ENCODE measurements around the gene TCAIM.

TCAIM gene

DNA sequence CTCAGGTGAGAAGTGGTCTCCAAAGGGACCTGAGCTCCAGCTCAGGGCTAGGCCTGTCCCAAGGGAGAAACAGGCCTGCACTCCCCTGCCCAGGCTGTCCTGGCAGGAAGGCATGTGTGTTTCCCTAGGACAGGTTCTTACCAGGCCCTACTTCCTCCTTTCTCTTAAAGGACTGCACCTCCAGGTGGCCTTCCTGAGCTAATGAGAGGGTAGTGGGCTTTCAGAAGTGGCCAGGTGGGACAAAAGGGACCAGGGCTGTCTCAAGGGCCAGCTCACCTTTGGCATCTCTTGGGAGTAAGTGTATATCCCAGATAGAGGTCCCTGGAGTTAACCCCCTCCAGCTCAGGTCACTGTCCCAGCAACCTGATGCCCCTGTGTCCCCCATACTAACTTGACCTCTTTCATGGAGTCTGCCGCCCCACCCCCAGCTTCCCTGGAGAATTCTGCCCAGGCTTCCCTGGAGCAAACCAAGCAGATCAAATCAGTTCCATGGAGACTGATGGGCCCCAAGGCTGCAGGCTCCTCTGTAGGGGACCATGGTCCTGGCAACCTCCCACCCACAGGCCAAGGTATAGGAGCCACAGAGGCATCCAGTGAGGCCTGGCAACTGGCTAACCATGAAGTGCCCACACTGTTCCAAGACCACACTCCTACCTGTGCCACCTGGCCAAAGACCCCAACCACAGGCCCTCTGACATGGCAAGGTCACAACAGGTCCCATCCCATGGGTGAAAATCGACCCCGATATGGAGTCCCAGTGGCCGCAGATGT is 71.3 kb downstream of the TCAIM start:
- Histone ChIP-seq H3K36me3 (ENCODE audit: insufficient read depth) (no peaks in the 10 kb centered on the region), H3K79me2 (ENCODE audit: insufficient read depth, low read depth) (no peaks in the 10 kb centered on the region), H4K20me1 (ENCODE audit: insufficient read depth) (no peaks in the 10 kb centered on the region), H3K27me3 (ENCODE audit: insufficient read depth, low read depth) (no peaks in the 10 kb centered on the region), H3K4me2 (no peak overlapping the region), H2AFZ (ENCODE audit: low read depth) (no peak overlapping the region), H3K4me1 (ENCODE audit: low read depth, poor library complexity, severe bottlenecking) (no peaks in the 10 kb centered on the region), H3K9ac (no peak overlapping the region), H3K27ac (no peak overlapping the region), H3K4me3 (IDR thresholded peaks at IDR 0.05; ENCODE audit: insufficient read depth, low read depth, low read length) (no peak overlapping the region)
- TF ChIP-seq, protein P1, sequence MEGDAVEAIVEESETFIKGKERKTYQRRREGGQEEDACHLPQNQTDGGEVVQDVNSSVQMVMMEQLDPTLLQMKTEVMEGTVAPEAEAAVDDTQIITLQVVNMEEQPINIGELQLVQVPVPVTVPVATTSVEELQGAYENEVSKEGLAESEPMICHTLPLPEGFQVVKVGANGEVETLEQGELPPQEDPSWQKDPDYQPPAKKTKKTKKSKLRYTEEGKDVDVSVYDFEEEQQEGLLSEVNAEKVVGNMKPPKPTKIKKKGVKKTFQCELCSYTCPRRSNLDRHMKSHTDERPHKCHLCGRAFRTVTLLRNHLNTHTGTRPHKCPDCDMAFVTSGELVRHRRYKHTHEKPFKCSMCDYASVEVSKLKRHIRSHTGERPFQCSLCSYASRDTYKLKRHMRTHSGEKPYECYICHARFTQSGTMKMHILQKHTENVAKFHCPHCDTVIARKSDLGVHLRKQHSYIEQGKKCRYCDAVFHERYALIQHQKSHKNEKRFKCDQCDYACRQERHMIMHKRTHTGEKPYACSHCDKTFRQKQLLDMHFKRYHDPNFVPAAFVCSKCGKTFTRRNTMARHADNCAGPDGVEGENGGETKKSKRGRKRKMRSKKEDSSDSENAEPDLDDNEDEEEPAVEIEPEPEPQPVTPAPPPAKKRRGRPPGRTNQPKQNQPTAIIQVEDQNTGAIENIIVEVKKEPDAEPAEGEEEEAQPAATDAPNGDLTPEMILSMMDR (conservative IDR thresholded peaks at IDR 0.05; ENCODE audit: low read depth, low read length), result no peak

DNA sequence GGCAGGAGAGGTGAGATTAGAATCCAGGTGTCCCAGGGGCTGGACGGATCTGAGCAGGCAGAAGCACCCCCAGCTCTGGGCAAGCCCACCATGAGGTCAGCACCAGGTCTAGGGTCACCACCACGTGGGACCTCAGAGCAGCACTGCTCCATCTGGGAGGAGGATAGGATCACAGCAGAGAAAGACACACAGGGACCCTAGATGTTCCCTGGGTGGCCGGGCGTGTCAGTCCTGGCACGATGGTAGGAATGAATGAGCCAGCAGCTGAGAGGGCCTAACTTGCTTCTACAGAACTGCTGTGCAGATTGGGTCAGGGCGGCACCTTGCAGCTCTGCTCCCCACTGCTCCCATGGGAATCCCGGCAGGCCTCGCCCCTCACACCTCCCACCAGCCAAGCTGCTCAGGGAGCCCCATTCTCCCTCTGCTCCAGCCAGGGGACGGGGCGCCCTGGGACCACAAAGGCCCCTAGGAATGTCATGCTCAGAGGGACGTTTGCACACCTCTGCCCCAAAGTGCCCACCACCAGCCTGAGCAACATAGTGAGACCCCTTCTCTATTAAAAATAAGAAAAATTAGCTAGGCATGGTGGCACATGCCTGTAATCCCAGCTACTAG is 72.6 kb downstream of the TCAIM start:
- H3K4me1 ChIP-seq (ENCODE audit: low read depth, poor library complexity, severe bottlenecking), result no peaks in the 10 kb centered on the region
- no peaks in the 10 kb centered on the region for H4K20me1 ChIP-seq (ENCODE audit: insufficient read depth)
- H2AFZ ChIP-seq (ENCODE audit: low read depth), result no peak overlapping the region
- no peak overlapping the region for H3K4me3 ChIP-seq (IDR thresholded peaks at IDR 0.05; ENCODE audit: insufficient read depth, low read depth, low read length)
- H3K36me3 ChIP-seq (ENCODE audit: insufficient read depth), result no peaks in the 10 kb centered on the region
- no peaks in the 10 kb centered on the region for H3K27me3 ChIP-seq (ENCODE audit: insufficient read depth, low read depth)
- TF ChIP-seq, protein P1 (conservative IDR thresholded peaks at IDR 0.05; ENCODE audit: low read depth, low read length), result no peak
- H3K9ac ChIP-seq, result no peak overlapping the region
- H3K27ac ChIP-seq, result no peak overlapping the region
- H3K4me2 ChIP-seq, result no peak overlapping the region
- H3K79me2 ChIP-seq (ENCODE audit: insufficient read depth, low read depth), result no peaks in the 10 kb centered on the region

DNA sequence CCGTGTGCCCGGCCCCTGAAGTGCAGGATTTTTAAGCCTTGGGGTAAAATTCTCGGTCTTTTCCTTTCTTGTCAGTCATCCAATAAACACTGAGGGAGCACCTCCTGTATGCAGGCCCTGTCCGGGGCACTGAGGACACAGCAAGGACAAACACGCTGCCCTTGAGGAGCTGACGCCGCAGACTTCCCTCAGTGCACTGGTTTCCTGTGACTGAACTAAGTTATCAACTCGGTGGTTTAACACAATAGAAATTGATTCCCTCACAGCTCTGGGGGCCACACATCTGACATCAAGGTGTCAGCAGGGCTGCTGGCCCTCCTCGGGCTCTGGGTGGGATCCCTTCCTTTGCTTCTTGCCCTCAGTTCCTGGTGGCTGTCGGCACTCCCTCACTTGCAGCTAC is 73.8 kb downstream of the TCAIM start:
- TF ChIP-seq, protein P1 (conservative IDR thresholded peaks at IDR 0.05; ENCODE audit: low read depth, low read length), result no peak
- Histone ChIP-seq H3K4me2 (no peak overlapping the region), H3K4me1 (ENCODE audit: low read depth, poor library complexity, severe bottlenecking) (no peaks in the 10 kb centered on the region), H3K36me3 (ENCODE audit: insufficient read depth) (no peaks in the 10 kb centered on the region), H2AFZ (ENCODE audit: low read depth) (no peak overlapping the region), H3K4me3 (IDR thresholded peaks at IDR 0.05; ENCODE audit: insufficient read depth, low read depth, low read length) (no peak overlapping the region), H3K27ac (no peak overlapping the region), H3K79me2 (ENCODE audit: insufficient read depth, low read depth) (no peaks in the 10 kb centered on the region), H4K20me1 (ENCODE audit: insufficient read depth) (no peaks in the 10 kb centered on the region), H3K27me3 (ENCODE audit: insufficient read depth, low read depth) (no peaks in the 10 kb centered on the region), H3K9ac (no peak overlapping the region)

DNA sequence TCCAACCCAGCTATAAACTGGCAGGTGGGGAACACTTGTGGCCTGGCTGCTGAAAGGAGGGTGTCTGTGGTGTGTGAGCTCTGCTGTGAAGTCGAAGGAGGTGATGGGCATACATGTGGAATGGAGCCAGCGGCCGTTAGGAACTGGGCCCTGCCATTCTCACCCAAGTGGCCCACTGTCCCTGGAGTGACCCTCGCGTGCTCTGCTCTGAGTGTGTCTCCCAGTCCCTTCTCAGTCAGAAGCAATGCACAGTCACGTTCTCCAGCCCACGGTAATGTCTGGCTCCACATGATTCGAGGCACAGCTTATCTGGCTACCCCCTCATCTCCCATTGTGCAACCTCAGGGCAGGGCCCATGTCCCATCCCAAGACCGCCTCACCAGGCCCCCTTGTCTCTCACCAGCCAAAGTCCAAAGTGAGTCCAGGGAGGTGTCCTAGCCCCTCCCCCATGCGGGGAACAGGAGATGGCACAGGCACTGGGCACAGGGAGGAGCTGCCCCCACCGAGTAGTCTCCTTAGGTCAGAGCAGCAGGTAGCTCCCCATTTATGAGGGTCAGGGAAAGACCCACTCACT is 76.0 kb downstream of the TCAIM start:
- Histone ChIP-seq H3K36me3 (ENCODE audit: insufficient read depth) (no peaks in the 10 kb centered on the region), H3K4me2 (no peak overlapping the region), H3K9ac (no peak overlapping the region), H3K79me2 (ENCODE audit: insufficient read depth, low read depth) (no peaks in the 10 kb centered on the region), H2AFZ (ENCODE audit: low read depth) (no peak overlapping the region), H3K27ac (no peak overlapping the region), H3K27me3 (ENCODE audit: insufficient read depth, low read depth) (no peaks in the 10 kb centered on the region), H4K20me1 (ENCODE audit: insufficient read depth) (no peaks in the 10 kb centered on the region), H3K4me3 (IDR thresholded peaks at IDR 0.05; ENCODE audit: insufficient read depth, low read depth, low read length) (no peak overlapping the region), H3K4me1 (ENCODE audit: low read depth, poor library complexity, severe bottlenecking) (no peaks in the 10 kb centered on the region)
- TF ChIP-seq, protein P1 (conservative IDR thresholded peaks at IDR 0.05; ENCODE audit: low read depth, low read length), result no peak

Data from KMS-11 (cell line).